Sigmoid colon (tissue), 4 donors: ENCODE data around the gene TMEM135.

Experiments used
- CTCF ChIP-seq, 4 experiments: fragments of 450-650 bp in 3 of 4; fragments of 200-600 bp in 1 of 4; IDR thresholded peaks; one replicate each; pipeline ENCODE4 v1.5.1; 2016 to 2019; ENCODE audit warnings: antibody characterized with exemption in 4 of 4, mild to moderate bottlenecking in 3 of 4, moderate library complexity in 2 of 4
- POLR2AphosphoS5 ChIP-seq, 4 donors: sonication (generic); formaldehyde crosslinking; IDR thresholded peaks; one replicate each; pipeline ENCODE4 v1.6.1; 2017; ENCODE audit warnings: antibody characterized with exemption in 4 of 4

DNA sequence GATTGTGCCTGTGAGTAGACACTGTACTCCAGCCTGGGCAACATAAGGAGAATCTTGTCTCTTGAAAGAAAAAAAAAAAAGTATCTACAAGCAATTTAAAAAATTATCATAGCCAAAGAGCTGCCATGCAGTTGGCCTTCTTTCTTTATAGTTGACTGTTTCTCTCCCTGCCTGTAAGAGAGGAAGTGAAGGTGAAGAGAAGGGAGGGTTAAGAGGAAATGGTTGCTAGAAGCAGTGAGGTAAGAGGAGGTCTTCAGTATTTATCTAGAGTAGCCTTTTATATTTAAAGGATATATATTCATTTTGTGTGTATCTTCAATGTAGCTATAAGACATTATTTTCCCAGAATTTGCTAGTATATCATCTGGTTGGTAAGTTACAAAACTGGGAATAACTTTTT lies 217.9 kb downstream of the TMEM135 start:
- no peak for TF ChIP-seq CTCF (IDR thresholded peaks at IDR 0.05)
- TF ChIP-seq POLR2AphosphoS5 (IDR thresholded peaks at IDR 0.05): no peak
